Activated CD4-positive, alpha-beta T cell treated with anti-CD3 and anti-CD28 coated beads for 36 hours (primary cell): ENCODE data around the gene IRF2BPL. TPM values are rescaled to one million over a fixed set of nuclear protein-coding genes. Genes with fewer than 3 reads are reported as not detected.

Experiments
- ATAC-seq: fragments of 200-7000 bp; cut with Tn5 transposase; one replicate; pipeline ENCODE4 v1.10.0; 2021; ENCODE audit warnings: mild to moderate bottlenecking, moderate library complexity
- CTCF ChIA-PET: fragments of 350-600 bp; sonication (Branson Sonifier 250); formaldehyde crosslinking; loops from one replicate; lab custom pipeline; 2021; ENCODE audit warnings: antibody characterized with exemption; lab: Charles Lee
- POLR2A ChIA-PET: fragments of 350-600 bp; sonication (Branson Sonifier 250); formaldehyde crosslinking; loops from one replicate; lab custom pipeline; 2021; ENCODE audit warnings: antibody characterized with exemption, inconsistent platforms; lab: Charles Lee
- DNase-seq: peaks from one replicate; pipeline ENCODE4 v3.0.0-alpha.2; 2020
- H3K27ac Mint-ChIP-seq: one replicate; pipeline ENCODE4 v1.8.0; 2021; ENCODE audit warnings: mixed read lengths
- H3K27me3 Mint-ChIP-seq: one replicate; pipeline ENCODE4 v1.8.0; 2021; ENCODE audit warnings: mixed read lengths
- H3K36me3 Mint-ChIP-seq: one replicate; pipeline ENCODE4 v1.8.0; 2021; ENCODE audit warnings: low read depth, mixed read lengths
- H3K4me1 Mint-ChIP-seq: one replicate; pipeline ENCODE4 v1.8.0; 2021; ENCODE audit warnings: mixed read lengths
- H3K4me3 Mint-ChIP-seq: one replicate; pipeline ENCODE4 v1.8.0; 2021; ENCODE audit warnings: mild to moderate bottlenecking, moderate library complexity, mixed read lengths
- H3K9me3 Mint-ChIP-seq: one replicate; pipeline ENCODE4 v1.8.0; 2021; ENCODE audit warnings: low read depth, mixed read lengths
- intact Hi-C, 2 experiments: fragments of 100-400 bp; cut with DNase I in 1 of 2; cut with micrococcal nuclease in 1 of 2; formaldehyde crosslinking; loops; one replicate each; pipeline versions ENCODE4 v1.14.2 to v1.15.1; 2022 to 2024; cut with DNase I, micrococcal nuclease
- total RNA-seq, 2 experiments: library from RNA; stranded (reverse); gene quantifications; one replicate each; pipeline ENCODE4 v1.2.3, GENCODE V29; 2021

The IRF2BPL gene
- total RNA-seq, 2 experiments from 2014 or later: 34.3 to 40.1 TPM

DNA sequence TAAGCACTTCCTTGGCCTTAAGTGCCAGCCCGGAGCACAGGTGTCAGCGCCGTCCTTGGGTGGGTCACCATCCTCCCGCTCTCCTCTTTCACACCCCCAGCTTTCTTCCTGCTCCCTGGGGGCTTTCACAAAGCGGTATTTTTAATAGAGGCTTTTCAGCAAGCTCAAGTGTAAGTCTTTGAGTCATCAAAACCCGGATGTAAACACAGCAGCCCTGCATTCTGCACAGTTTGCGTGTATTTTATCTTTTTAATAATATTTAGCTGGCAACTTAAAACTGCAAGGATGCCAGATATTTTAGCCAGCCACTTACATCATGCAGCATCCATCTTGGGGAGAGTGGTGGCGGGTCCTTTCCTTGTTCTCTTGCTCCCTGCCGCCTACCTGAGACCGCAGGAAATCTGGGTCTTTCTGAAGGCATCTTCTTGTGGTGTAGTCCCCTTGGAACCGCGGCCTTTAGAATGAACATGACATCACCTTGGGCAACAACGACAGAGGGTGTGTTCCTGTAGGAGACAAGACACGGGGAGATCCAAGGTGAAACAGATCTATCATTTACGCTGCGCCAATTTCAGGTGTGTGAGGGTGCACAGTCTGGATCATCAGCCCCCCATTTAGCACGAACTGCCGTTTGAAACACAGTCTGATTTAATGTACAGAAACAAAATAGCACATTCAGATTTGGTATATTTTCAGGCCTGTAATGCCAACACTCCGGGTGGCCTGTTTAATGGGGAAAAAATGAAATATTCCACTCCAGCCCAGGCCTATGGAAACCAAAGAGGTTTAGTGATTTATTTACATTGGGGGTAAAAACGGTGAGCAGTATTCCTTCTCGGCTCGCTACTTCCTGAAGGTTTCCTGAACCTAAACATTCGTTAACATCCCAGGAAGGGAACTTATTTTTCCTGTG is 12.5 kb upstream of the IRF2BPL start:
- H3K4me1 Mint-ChIP-seq: peaks cover 90% of the 10 kb centered on the region
- peak; percentile 72 for DNase-seq
- peak overlapping the region; percentile 93 for H3K27ac Mint-ChIP-seq
- ATAC-seq: peak; percentile 42
- ChIA-PET CTCF (interaction anchor here (0.5 to 6.0 kb wide), 18 partner anchors 8 to 283 kb away, joined by 3 to 34 read pairs (median 4); partner anchors contain the start of gene IRF2BPL), POLR2A (interaction anchor here (1.0 to 1.9 kb wide), 4 partner anchors 12 to 88 kb away, joined by 3 to 14 read pairs (median 4); partner anchors contain the start of gene IRF2BPL)
- no peaks in the 10 kb centered on the region for H3K36me3 Mint-ChIP-seq
- no peaks in the 10 kb centered on the region for H3K27me3 Mint-ChIP-seq
- H3K4me3 Mint-ChIP-seq: peak overlapping the region; percentile 63
- intact Hi-C loops: loop anchor here (1.0 to 5.0 kb wide), 10 partner anchors 8 to 416 kb away; partner anchors contain the start of genes IRF2BPL (in 2 of the 2), AHSA1 (in 1 of the 2), CIPC (in 1 of the 2) and VIPAS39 (in 1 of the 2)
- no peaks in the 10 kb centered on the region for H3K9me3 Mint-ChIP-seq

GRCh38 chr14:77040059-77040740 is 11.7 kb upstream of the IRF2BPL start:
- POLR2A ChIA-PET: interaction anchor here (1.0 to 1.9 kb wide), 3 partner anchors 11 to 87 kb away, joined by 3 to 14 read pairs (median 5); partner anchors contain the start of gene IRF2BPL
- ATAC-seq: peak; percentile 66
- no peaks in the 10 kb centered on the region for H3K27me3 Mint-ChIP-seq
- intact Hi-C loops: loop anchor here (1.0 to 5.0 kb wide), 9 partner anchors 8 to 417 kb away; partner anchors contain the start of genes IRF2BPL (in 2 of the 2), AHSA1 (in 1 of the 2), CIPC (in 1 of the 2) and VIPAS39 (in 1 of the 2)
- H3K4me3 Mint-ChIP-seq: peak overlapping the region; percentile 63
- DNase-seq: peak; percentile 98
- peak overlapping the region; percentile 93 for H3K27ac Mint-ChIP-seq
- no peaks in the 10 kb centered on the region for H3K36me3 Mint-ChIP-seq
- H3K9me3 Mint-ChIP-seq: no peaks in the 10 kb centered on the region
- CTCF ChIA-PET: interaction anchor here (0.7 to 1.9 kb wide), 11 partner anchors 10 to 164 kb away, joined by 3 to 7 read pairs (median 4); no protein-coding TSS in a partner anchor
- peaks cover 89% of the 10 kb centered on the region for H3K4me1 Mint-ChIP-seq

DNA sequence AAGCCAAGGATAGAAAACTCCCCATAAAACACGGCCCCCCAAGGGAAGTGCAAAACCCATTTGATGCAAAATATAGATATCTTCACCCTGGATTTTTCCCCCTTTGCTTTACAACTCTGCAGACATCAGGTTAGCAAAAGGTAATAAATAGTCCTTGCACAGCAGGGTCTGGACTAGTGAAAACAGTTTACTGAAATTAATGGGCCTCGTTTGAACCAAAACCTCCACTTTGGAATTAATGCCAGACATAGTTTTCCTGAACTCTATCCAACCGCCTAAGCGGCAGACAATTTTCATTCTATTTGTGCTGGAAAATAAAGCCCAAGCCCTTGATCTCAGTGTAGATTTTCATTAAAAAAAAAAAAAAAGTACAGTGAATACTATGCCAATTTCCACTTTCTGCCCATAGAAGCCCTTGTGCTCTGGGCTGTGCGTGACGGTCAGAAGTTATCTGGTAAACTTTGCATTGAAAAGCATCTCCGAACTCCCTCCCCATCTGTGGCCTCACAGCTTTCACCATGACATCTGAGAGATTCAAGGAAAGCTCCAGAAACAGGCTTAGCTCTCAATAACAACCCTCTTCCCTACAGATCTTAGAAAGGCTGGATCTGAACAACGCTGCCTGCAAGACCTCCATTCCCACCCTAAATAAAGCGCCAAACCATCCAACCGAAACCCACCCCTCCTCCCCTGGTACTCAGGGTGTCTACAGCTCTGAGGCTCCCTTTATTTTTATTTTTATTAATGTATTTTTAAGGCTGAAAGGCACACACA is 11.0 kb upstream of the IRF2BPL start:
- ATAC-seq: no peak
- DNase-seq: no peak
- Mint-ChIP-seq H3K27me3 (no peaks in the 10 kb centered on the region), H3K4me3 (peak overlapping the region; percentile 63), H3K36me3 (no peaks in the 10 kb centered on the region), H3K9me3 (no peaks in the 10 kb centered on the region), H3K27ac (peak overlapping the region; percentile 93), H3K4me1 (peaks cover 88% of the 10 kb centered on the region)
- ChIA-PET CTCF (interaction anchor here (0.7 to 1.9 kb wide), 10 partner anchors 9 to 164 kb away, joined by 3 to 7 read pairs (median 4); no protein-coding TSS in a partner anchor), POLR2A (interaction anchor here (1.0 to 1.9 kb wide), 3 partner anchors 11 to 86 kb away, joined by 3 to 14 read pairs (median 5); partner anchors contain the start of gene IRF2BPL)
- intact Hi-C loops: loop anchor here (1.0 to 5.0 kb wide), 9 partner anchors 7 to 418 kb away; partner anchors contain the start of genes IRF2BPL (in 2 of the 2), AHSA1 (in 1 of the 2), CIPC (in 1 of the 2) and VIPAS39 (in 1 of the 2)

- Mint-ChIP-seq H3K4me1 (peaks cover 79% of the 10 kb centered on the region), H3K9me3 (no peaks in the 10 kb centered on the region), H3K36me3 (no peaks in the 10 kb centered on the region), H3K4me3 (peak overlapping the region; percentile 75), H3K27ac (peak overlapping the region; percentile 89), H3K27me3 (no peaks in the 10 kb centered on the region)
- ChIA-PET POLR2A (interaction anchor here (0.6 kb wide), 1 partner anchor 9 kb away, joined by 3 read pairs; no protein-coding TSS in a partner anchor), CTCF (interaction anchor here (0.6 to 2.3 kb wide), 6 partner anchors 9 to 223 kb away, joined by 3 to 9 read pairs (median 4); no protein-coding TSS in a partner anchor)
- intact Hi-C loops: no loop called here
- ATAC-seq (no peak), DNase-seq (peak; percentile 80)
Measured at GRCh38 chr14:77037938-77038568, 9.5 kb upstream of the IRF2BPL start.

GRCh38 chr14:77037215-77037937 is 8.9 kb upstream of the IRF2BPL start:
- POLR2A ChIA-PET: no interaction called here
- peaks cover 3% of the 10 kb centered on the region for H3K36me3 Mint-ChIP-seq
- ATAC-seq (no peak), DNase-seq (no peak)
- H3K4me3 Mint-ChIP-seq: peak overlapping the region; percentile 75
- no peaks in the 10 kb centered on the region for H3K27me3 Mint-ChIP-seq
- CTCF ChIA-PET: interaction anchor here (0.6 to 2.3 kb wide), 6 partner anchors 8 to 169 kb away, joined by 3 to 9 read pairs (median 5); no protein-coding TSS in a partner anchor
- peak overlapping the region; percentile 89 for H3K27ac Mint-ChIP-seq
- H3K9me3 Mint-ChIP-seq: no peaks in the 10 kb centered on the region
- peaks cover 77% of the 10 kb centered on the region for H3K4me1 Mint-ChIP-seq
- intact Hi-C loops: no loop called here

DNA sequence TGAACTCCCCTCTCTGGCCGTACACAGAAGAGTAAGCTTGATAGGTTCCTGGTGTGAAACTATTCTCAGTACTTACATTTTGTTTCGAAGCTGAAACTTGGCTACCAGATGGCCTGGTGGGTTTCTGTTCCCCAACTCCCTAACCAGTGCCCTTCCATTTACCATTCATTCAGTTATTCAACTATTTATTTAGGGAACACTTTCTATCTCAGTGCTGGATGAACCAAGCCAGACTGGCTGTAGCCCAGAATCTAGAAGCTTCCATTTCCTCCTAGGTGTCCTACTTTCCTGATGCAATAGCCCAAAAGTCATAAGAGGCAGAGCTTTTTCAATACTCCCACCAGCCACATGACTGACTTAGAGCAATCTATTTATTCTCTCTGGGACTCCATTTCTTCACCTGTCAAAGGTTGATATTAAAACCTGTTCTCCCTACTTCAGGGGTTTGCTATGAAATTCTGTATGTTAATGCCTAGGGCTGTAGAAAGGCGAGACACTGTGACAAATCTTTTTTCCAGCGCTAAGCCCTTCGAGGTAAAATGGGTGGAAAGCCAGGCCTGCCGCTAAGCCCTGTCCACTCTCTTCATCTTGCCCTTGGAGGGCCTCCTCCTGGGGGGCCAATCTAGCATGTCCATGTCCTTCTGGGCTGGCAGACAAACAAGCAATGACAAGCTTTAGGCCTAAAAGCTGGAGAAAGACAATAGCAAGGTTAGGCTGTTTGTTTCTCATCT is 8.1 kb upstream of the IRF2BPL start:
- no peak for DNase-seq
- no peak for ATAC-seq
- CTCF ChIA-PET: interaction anchor here (0.6 to 2.3 kb wide), 7 partner anchors 9 to 168 kb away, joined by 3 to 9 read pairs (median 5); no protein-coding TSS in a partner anchor
- H3K4me1 Mint-ChIP-seq: peaks cover 77% of the 10 kb centered on the region
- peak overlapping the region; percentile 75 for H3K4me3 Mint-ChIP-seq
- POLR2A ChIA-PET: no interaction called here
- no peaks in the 10 kb centered on the region for H3K27me3 Mint-ChIP-seq
- intact Hi-C loops: no loop called here
- peaks cover 3% of the 10 kb centered on the region for H3K36me3 Mint-ChIP-seq
- H3K9me3 Mint-ChIP-seq: no peaks in the 10 kb centered on the region
- H3K27ac Mint-ChIP-seq: peak overlapping the region; percentile 89

DNA sequence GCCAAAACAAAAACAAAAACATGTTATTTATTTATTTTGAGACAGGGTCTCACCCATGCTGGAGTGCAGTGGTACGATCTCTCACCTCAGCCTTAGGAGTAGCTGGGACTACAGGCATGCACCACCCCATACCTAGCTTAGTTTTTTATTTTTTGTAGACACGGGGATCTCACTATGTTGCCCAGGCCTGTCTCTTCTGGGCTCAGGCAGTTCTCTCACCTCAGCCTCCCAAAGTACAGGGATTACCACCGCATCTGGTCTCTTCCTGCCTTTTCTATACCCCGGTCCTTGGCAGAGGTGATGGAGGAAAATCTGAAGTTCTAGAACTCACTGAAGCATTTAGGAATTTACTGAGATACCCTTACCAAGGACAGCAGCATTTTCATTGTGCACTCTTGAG is 6.8 kb upstream of the IRF2BPL start:
- peaks cover 73% of the 10 kb centered on the region for H3K4me1 Mint-ChIP-seq
- POLR2A ChIA-PET: no interaction called here
- no peaks in the 10 kb centered on the region for H3K9me3 Mint-ChIP-seq

GRCh38 chr14:77033622-77034589 is 5.4 kb upstream of the IRF2BPL start:
- POLR2A ChIA-PET: interaction anchor here (0.6 kb wide), 2 partner anchors 17 to 72 kb away, joined by 3 to 4 read pairs; no protein-coding TSS in a partner anchor
- Mint-ChIP-seq H3K27me3 (no peaks in the 10 kb centered on the region), H3K9me3 (no peaks in the 10 kb centered on the region), H3K36me3 (peaks cover 6% of the 10 kb centered on the region), H3K4me3 (peak overlapping the region; percentile 89), H3K27ac (peak overlapping the region; percentile 97), H3K4me1 (peaks cover 76% of the 10 kb centered on the region)
- CTCF ChIA-PET: interaction anchor here (0.7 to 1.8 kb wide), 7 partner anchors 8 to 158 kb away, joined by 3 to 8 read pairs (median 4); no protein-coding TSS in a partner anchor
- DNase-seq: peak; percentile 94
- intact Hi-C loops: loop anchor here (1.0 to 2.0 kb wide), 4 partner anchors 7 to 221 kb away; partner anchors contain the start of genes ANGEL1 (in 1 of the 2) and CIPC (in 1 of the 2)
- peak; percentile 77 for ATAC-seq

More for the DNA sequence above, 6.8 kb upstream of the IRF2BPL start:
- peaks cover 3% of the 10 kb centered on the region for H3K36me3 Mint-ChIP-seq
- no peaks in the 10 kb centered on the region for H3K27me3 Mint-ChIP-seq
- intact Hi-C loops: no loop called here
- ATAC-seq (no peak), DNase-seq (no peak)
- CTCF ChIA-PET: interaction anchor here (0.6 to 1.8 kb wide), 4 partner anchors 18 to 122 kb away, joined by 3 to 8 read pairs (median 4); no protein-coding TSS in a partner anchor
- H3K27ac Mint-ChIP-seq: peak overlapping the region; percentile 40
- peak overlapping the region; percentile 89 for H3K4me3 Mint-ChIP-seq
